Stimulated activated CD4-positive, alpha-beta T cell treated with anti-CD3 and anti-CD28 coated beads, Interleukin-4, amount 100 ng/mL, for 24 hours (primary cell): ENCODE data around the gene ETV6.

ENCODE experiments used
- DNase-seq: peaks from one replicate; pipeline ENCODE4 v3.0.0-alpha.2; 2020

Gene ETV6

DNA sequence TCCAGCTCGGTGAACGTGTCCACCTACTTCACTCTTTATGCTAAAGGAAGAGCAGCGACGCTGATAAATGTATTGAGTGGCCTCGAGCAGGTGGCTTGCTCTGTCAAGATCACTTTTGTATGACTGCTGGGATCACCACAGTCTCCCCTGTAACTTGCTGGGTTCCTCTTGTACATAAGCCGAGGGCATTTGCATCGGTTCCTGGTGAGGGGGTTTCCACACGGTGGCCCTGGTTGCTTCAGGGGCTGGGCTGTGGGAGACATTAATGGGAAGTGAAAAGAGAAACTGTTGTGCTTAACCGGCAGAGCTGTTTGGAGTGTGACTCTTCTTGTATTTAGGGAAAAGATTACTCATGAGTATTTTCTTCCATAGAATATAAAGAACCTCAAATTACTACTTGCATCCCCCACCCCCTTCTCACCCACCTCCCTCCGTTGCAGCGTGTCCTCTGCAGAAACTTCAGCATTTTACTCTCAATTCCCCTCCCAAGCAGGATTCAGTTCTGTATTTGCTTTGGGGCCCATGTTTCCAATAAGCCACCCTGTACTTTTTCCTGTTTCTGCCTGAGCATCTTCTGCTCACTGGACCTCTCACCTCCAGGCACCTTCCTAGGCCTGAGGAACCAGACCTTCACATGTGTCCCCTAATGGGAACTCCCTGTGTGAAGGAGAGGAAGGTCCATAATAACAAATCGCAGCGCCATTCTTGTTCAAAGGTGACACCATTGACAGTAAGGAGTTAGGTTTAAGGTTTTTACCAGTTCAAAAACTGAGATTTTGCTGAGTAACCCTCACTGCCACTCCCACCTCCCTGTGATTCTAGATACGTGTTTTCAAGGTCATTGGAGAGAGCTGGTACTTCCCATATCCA lies 187.0 kb downstream of the ETV6 start:
- peak; percentile 83 for DNase-seq

DNA sequence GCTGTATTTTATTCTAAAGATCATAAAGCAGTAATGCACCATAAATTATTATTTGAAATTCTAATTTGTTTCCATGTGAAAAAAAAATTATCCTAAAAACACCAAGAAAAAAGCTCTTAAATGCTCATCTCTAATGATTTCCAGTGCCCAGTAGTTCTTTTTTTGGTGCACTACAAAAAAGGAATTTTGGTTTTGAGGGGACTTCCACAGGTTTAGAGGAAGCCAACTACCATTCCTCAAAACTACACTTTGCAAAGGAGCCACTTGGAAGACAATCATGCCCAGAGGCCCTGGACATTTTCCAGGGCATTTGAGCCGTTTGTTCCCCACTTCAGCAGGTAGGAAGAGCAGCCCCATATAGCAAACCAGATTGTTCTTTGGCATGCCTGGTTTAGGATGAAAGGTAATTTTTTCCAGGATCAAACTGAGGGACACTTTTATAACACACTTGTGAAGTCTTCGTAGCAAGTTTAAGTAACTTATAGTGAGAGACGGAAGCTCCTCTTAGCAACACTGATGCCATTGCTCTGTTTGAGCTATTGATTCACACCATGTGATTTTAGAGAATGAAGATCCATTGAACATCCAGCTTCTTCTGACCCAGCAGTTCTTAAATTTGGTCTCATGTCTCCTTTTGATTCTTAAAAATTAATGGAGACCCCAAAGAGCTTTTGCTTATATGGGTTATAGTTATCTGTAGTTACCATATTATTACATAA lies 187.9 kb downstream of the ETV6 start:
- no peak for DNase-seq

DNA sequence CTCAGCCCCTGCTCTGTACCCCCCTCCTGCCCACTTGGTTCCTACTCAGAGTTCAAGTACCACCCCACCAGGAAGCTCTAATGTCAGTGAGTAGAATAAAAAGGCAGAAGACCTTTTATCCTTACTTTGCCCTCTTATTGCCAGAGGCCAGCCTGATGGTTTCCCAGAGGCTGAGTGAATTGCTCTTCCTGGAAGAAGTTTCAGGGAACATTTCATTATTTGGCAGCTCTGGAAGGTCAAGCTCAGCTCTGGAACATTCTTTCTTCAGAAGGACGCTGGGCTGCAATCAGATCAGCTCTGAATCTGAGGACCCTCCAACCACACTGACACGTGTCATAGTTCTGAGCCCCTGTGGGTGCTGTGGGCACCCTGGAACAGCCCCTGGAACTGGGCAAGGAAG lies 188.9 kb downstream of the ETV6 start:
- DNase-seq, result no peak

DNA sequence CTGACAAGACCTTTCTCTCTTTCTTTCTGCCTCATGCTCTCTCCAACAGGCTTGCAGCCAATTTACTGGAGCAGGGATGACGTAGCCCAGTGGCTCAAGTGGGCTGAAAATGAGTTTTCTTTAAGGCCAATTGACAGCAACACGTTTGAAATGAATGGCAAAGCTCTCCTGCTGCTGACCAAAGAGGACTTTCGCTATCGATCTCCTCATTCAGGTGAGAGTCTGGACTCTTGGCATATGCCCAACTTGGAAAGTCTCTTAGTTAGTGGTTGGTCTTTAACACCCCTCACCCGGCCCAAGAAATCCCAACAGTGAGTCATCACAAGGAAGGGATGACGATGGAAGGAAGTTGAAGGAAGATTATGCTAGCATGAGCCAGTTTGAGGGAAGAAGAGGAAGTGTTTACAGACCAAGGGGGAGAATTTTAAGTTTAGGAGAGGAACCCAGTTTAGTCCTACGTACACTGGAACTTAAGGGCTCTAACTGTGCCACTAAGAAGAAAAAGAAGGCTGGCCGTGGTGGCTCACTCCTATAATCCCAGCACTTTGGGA lies 189.7 kb downstream of the ETV6 start:
- no peak for DNase-seq

DNA sequence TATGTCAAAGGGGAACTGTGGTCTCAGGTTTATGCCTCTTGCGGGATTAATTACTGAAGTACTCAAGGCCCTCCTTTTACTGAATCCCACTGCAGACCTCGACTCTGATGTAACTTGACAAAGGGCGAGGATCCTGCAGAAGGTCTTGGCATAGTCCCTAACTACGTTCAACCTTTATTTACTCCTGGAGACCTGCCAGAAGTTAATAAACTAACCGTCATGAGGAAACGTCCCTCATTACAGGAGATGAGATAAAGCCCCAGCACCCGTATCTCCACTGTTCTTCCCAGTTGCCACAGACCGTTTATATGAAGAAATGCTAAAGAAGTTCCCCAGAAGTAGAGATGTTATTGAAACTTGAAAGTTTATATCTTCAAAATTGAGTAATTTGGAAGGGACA lies 190.9 kb downstream of the ETV6 start:
- no peak for DNase-seq

DNA sequence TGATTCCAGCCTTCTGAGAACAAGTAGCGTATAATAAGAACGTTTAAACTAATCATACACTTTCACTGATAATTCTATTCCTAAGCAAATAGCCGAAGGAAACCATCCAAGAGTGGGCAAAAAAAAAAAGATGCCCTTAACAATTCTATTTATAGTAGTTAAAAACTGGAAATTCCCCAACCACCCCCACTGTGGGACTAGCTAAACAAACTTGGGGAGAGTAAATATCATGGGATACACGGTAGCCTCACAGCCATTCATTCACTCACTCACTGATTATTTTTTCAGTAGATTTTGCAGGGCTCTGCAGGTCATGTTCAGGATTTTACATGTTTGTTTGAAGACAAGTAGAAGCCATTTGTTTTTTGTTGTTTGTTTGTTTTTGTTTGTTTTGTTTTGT lies 197.0 kb downstream of the ETV6 start:
- no peak for DNase-seq

DNA sequence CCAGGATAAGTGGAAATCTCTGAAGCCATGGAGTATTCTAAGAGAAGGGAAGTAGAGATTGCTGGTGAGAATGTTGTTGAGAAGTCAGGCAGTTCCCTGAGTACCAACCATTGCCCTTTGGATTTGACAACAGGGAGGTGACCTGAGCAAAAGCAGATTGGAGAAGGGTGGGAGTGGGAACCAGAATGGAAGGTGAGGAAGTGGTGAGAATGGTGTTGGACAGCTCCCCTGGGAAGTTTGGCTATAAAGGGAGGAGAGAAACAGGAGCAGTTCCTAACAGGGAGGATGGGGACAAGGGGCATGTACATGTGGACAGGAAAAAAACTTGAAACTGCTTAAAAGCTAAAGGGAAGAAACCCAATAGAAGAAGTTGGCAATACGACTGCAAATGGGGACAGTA lies 198.1 kb downstream of the ETV6 start:
- DNase-seq, result no peak

DNA sequence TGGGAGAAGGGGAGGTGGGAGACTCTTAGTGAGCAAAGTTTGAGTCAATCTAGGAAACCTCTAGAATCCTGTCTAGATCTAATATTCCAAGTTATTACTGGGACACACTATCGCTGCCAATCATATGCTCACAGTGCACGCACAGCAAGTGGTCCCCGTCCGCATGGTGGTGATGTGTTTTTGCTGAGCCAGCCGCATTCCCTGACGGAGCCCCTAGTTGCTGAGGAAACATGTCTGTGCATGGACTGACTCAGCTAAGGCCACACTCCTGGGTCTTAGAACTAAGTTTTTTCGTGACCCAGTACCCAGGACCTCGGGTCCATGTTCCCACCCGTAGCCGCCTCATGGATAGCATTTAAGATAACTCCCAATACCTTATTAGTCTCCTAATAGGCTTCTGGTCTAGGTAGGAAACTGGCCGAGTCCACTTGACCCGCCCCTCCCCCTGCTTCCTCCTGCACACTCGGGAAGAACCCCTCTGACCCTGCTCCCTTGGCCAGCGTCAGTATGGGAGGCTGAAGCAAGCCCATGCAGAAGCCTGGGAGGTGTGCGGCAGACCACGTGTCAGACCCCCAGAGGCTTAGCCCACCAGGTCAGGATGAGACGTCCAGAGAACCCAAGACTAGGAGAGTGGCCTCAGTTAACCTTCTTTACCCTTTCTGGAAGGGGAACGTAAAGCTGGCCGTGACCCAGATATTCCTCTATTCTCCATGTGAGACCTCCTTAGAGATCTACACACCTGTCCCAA lies 200.5 kb downstream of the ETV6 start:
- no peak for DNase-seq

DNA sequence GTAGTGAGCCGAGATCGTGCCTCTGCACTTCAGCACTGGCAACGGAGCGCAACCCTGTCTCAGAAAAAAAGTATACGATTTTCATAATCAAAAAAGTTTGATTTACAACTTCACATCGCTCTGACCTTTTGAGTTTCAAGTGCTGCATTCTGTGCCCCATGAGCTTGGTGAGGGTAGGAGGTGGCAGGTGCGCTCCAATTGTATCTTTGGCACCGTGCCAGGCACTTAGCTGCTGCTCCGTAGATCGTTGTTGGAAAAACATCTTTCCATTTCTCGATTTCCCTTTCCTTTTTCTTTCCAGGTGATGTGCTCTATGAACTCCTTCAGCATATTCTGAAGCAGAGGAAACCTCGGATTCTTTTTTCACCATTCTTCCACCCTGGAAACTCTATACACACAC lies 203.7 kb downstream of the ETV6 start:
- no peak for DNase-seq

DNA sequence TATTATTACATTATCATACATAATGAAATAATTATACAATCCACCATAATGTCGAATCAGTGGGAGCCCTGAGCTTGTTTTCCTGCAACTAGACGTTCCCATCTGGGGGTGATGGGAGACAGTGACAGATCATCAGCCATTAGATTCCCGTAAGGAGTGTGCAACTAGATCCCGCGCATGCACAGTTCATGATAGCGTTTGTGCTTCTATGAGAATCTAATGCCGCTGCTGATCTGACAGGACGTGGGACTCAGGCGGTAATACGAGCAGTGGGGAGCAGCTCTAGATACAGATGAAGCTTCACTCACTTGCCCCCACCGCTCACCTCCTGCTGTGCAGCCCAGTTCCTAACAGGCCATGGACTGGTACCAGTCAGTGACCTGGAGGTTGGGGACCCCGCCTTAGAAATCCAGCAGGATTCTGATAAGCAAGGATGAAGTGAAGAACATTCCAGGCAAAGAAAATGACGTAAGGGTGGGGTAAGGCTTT lies 204.6 kb downstream of the ETV6 start:
- no peak for DNase-seq

DNA sequence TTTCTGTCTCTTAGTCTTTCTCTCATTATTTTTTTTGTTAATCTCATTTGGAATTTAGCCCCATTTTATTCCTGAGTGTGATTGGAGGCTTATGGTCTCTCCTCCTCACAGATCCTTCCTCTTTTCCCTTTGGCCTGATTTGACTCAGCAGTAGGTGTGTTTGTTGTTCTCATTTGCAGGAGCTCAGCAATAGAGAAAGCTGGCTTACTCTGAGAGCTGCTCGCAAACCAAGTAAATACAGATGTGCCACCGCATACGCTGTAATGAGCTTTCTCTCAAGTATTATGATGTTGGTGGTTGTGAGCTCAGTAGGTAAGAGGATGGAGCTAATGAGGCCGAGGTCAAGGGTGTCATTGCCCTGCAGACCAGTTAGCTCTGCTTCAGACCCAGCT lies 206.5 kb downstream of the ETV6 start:
- DNase-seq, result no peak

DNA sequence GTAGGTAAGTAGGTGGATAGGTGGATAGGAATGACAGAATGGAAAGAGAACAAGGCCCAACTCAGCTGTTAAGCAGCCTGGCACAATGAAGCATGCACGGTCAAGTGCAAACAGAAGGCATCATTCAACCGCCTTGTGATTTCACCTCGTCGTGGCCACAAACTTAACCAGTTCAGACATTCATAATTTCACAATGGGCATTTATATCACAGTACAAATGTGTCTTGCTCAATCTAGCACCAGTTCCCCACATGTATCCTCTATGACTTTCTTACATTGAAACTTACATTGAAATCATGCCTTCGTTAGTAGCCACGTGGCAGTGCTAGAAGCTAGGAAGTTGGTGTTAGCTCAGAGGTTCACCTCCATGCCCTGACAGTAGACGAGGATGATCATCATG lies 207.5 kb downstream of the ETV6 start:
- DNase-seq, result no peak

DNA sequence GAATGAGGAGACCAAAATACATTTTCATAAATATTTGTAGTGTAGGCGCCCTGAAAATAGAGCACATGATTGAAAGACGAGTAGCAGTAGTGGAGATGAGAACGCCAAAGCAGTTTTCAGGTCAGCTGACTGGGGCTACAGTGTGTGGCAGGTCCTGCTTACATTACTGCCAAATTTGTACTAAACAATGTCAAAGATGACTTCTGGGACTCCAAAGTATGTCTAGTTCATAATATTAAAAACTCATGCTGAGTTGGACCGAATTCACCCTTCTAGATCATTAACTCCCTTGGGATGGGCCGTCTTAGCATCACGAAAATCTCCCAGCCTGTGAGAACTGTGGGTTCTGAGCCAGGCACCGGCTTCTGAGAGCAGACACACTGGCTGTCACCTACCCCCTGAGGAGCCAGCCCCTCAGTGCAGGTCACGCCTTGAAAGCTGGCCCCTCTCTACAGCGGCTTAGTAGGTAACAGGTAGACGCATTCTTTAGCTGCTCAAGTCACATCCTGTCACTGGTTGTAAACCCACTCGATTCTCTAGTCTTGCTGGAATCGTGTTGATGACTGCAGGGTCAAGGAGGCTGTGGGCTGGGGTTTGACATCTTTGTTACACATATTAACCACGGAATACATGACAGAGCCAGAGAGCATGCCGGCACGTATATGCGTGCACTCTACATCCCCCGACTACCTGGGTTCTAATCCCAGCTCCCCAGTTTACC lies 210.4 kb downstream of the ETV6 start:
- DNase-seq, result peak; percentile 19

DNA sequence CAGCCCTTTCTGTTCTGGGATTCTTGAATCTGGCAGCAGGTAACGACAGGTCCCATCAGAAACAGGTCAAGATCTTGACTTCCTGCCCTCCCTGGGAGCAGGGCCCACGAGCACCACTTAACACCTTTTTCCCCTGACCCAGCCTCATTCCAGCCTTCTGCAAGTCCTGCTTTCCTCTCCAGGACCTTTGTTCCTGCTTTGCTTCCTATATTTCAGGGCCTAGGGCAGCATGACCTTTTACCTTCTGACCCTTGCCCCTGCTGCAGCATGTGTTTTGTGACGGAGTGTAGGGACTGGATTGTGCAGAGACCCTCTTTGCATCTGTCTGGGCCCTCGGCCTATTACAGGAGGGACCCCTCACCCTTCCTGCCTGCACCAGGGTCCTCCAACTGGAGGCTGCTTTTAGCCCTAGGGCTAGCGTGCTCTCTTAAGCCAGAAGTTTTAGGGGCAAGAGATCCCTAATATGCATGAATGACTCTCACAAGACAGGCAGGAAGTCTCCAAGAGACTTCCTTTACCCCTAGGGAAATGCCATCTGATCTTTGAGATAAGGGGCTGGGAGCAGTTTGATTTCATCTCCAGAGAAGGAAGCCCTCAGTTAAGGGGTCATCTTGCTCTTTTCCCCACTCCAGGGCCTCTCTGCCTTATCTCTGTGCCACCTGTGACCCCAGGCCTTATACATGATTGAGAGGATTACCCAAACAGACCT lies 211.8 kb downstream of the ETV6 start:
- no peak for DNase-seq

DNA sequence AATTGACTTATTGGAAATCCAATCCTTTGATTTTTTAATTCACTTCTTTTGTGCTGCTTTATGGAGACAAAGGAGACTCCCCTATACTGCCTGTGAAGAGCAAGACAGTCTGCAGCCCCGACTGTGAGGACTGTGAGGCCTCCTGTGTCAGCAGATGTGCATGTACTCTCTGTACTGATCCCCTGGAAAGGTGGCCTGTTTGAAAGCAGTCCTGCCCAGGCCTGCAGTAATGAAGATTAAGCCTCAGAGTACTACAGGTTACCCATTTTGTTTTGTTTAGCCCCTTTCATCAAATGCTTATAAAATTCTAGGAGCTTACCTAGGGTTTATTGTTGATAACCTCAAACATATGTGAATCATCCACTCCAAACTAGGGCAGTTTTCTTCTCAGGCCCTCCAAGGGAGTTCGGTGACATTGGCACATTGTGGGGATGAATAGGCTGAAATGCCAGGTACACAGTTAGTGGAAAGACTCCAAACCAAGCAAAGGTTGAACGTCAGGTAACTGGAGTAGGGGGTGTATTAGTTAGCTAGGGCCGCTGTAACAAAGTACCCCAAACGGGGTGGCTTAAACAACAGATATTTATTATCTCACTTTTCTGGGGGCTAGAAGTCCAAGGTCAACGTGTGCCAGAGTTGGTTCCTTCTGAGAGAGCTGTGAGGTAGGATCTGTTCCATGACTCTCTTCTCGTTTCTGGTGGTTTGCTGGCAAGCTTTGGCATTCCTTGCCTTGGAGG lies 212.6 kb downstream of the ETV6 start:
- no peak for DNase-seq

DNA sequence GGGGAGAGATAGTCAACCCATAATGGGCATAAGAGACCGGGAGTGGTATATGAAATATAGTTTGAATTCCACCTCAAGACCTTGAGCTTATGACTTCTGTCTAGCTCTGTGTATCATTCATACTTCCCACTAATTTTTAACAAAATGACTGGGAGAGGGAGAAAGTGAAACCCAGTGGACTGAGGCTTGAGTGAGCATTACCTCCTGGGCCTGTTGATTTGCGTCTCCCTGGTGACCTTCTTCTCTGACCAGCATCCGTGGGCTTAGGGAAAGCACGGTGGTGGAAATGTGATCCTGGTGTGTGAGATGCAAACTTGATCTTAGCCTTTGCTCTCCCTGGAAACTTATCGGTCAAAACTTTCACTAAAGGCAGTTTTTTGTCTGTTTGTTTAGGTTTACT lies 213.3 kb downstream of the ETV6 start:
- no peak for DNase-seq

DNA sequence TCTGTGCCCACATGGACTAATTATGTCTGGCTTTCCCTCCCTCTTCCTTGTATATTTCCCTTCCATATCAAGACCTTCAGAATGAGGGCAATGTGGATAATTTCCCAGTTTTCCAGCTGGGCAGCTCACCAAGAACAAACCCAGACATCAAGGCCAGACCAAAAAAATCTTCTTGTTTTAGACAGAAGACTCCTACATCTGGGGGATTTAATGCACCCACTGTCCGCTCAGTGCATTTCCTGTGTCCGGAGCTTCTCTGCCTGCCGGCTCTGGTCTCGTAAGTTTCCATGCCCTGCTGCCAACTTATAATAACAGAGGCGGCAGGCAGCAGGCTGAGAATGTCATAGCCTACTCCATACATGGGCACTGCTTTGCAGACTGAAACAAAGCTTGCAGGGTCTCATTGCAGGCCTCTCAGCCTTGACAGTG lies 214.0 kb downstream of the ETV6 start:
- no peak for DNase-seq

DNA sequence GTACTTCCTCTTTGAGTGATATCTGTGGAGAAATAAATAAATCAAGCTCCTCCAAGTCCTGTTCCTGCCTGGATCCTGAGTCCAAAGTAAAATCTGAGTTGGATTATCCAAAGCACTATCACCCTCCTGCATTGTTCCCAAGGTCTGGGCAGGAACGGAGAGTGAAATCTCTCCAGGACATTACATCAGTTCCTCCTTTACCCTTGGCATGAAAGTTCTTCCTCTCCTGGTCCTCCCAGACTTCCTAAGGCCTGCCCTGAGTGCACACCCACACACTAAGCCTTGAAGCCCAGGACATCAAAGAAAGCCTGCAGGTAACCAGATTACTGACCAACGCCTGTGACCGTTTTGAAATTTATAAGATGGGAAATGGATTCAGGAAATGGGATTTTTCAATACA lies 214.5 kb downstream of the ETV6 start:
- DNase-seq, result no peak

DNA sequence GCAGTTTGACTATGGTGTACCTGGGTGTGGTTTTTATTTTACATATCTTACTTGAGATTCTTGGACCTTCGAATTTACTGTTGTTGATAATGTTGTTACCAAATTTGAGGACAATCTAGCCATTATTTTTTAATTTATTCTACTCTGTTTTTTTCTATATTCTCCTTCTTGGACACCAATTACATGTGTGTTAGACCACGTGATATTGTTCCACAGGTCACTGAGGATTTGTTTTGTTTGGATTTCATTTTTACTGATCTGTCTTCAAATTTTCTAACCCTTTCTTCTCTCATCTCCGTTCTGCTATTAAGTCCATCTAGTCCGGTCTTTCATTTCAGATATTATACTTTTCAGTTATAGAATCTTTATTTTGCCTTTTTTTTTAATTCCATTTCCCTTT lies 216.3 kb downstream of the ETV6 start:
- no peak for DNase-seq

DNA sequence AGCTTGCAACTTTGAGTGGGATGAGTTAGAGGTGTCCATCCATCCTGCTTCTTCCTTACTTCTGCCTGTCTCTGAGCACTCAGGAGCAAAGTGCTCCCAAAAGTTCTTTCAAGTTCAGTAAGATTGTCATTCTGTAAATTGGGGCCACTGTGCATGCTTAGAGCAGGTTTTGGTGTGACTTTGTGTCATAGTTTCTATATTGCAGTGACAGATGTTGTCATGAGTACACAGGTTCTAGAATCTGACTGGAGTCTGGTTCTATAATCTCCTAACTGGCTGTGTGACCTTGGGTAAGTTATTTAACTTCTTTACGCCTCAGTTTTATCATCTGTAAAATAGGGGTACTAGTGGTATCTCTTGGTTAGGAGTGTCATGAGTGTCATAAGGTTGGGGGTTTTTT lies 218.6 kb downstream of the ETV6 start:
- no peak for DNase-seq

DNA sequence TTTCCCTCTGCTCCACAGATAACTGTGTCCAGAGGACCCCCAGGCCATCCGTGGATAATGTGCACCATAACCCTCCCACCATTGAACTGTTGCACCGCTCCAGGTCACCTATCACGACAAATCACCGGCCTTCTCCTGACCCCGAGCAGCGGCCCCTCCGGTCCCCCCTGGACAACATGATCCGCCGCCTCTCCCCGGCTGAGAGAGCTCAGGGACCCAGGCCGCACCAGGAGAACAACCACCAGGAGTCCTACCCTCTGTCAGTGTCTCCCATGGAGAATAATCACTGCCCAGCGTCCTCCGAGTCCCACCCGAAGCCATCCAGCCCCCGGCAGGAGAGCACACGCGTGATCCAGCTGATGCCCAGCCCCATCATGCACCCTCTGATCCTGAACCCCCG lies 219.9 kb downstream of the ETV6 start:
- no peak for DNase-seq
